Mesothelial cell of epicardium (in vitro differentiated cells): ENCODE results near the gene CRHR1. TPM values are rescaled to one million over a fixed set of nuclear protein-coding genes. Genes with fewer than 3 reads are reported as not detected.

ENCODE experiments used
- DNase-seq, 2 experiments: peaks; one replicate each; pipeline ENCODE4 v3.0.0; 2021; ENCODE audit warnings: low spot score in 2 of 2; ENCODE audit not compliant: unreplicated experiment in 2 of 2
- H3K27ac Mint-ChIP-seq: 2 replicates; pipeline ENCODE4 v1.8.0; 2021; ENCODE audit warnings: mixed read lengths
- H3K27me3 Mint-ChIP-seq: 2 replicates; pipeline ENCODE4 v1.8.0; 2021; ENCODE audit warnings: low read depth, mixed read lengths
- H3K36me3 Mint-ChIP-seq: 2 replicates; pipeline ENCODE4 v1.8.0; 2021; ENCODE audit warnings: mixed read lengths
- H3K4me1 Mint-ChIP-seq: 2 replicates; pipeline ENCODE4 v1.8.0; 2021; ENCODE audit warnings: mixed read lengths
- H3K4me3 Mint-ChIP-seq: 2 replicates; pipeline ENCODE4 v1.8.0; 2021; ENCODE audit warnings: mild to moderate bottlenecking, moderate library complexity, mixed read lengths
- H3K9me3 Mint-ChIP-seq: 2 replicates; pipeline ENCODE4 v1.8.0; 2021; ENCODE audit warnings: mixed read lengths
- total RNA-seq: library from RNA; stranded (reverse); gene quantifications from 3 replicates; pipeline ENCODE4 v1.2.1, GENCODE V29; 2021
- TF ChIP-seq, protein P1 (sequence below): fragments of 200-600 bp; sonication (generic); IDR thresholded peaks from one replicate; pipeline ENCODE4 v1.5.0; 2021; ENCODE audit warnings: antibody characterized with exemption; ENCODE audit not compliant: unreplicated experiment

The CRHR1 gene
- total RNA-seq, 1 donor from 2014 or later, result 0.36 TPM

DNA sequence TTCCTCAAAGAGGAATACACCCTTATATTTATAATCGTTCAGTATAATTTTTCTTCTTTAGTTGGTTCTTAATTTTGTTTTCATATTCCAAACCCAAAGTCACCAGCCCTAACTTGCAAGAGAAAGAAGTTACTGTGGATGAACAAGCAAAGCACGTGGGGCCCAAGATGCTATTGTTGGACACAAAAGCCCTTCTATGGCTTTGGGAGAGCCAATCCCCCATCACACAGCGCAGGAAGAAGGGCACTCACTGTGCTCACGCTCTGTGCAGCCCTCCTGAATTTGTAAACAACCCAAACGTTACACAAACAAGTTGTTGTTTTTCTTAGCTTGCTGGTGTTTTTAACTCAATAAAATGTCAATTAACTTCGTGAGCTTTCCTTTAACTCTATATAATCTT lies 83.1 kb downstream of the CRHR1 start:
- TF ChIP-seq, protein P1, sequence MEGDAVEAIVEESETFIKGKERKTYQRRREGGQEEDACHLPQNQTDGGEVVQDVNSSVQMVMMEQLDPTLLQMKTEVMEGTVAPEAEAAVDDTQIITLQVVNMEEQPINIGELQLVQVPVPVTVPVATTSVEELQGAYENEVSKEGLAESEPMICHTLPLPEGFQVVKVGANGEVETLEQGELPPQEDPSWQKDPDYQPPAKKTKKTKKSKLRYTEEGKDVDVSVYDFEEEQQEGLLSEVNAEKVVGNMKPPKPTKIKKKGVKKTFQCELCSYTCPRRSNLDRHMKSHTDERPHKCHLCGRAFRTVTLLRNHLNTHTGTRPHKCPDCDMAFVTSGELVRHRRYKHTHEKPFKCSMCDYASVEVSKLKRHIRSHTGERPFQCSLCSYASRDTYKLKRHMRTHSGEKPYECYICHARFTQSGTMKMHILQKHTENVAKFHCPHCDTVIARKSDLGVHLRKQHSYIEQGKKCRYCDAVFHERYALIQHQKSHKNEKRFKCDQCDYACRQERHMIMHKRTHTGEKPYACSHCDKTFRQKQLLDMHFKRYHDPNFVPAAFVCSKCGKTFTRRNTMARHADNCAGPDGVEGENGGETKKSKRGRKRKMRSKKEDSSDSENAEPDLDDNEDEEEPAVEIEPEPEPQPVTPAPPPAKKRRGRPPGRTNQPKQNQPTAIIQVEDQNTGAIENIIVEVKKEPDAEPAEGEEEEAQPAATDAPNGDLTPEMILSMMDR, result no peak
- peaks cover 4% of the 10 kb centered on the region for H3K4me1 Mint-ChIP-seq
- no peak overlapping the region for H3K27ac Mint-ChIP-seq
- peaks cover 48% of the 10 kb centered on the region for H3K27me3 Mint-ChIP-seq
- H3K36me3 Mint-ChIP-seq, result no peaks in the 10 kb centered on the region
- no peak overlapping the region for H3K4me3 Mint-ChIP-seq
- DNase-seq, result no peak
- H3K9me3 Mint-ChIP-seq, result no peaks in the 10 kb centered on the region

DNA sequence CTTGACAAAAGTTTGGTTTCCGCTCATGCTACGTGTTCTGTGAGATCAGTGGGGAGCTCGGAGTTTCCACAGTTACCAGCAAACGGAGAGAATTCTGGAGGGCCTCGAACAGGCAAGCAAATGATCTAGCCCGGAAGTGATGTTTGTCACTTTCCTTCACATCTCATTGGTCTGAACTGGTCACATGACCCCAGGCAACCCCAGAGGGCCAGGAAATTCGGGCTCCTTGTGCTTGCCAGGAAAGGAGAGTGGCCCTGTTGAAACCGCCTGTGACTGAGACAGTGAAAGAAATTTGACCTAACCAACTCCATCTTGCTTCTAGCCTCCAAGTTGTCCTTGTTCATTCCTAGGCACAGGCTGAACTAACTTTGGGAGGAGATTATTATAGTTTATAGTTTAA lies 83.6 kb downstream of the CRHR1 start:
- H3K4me1 Mint-ChIP-seq, result peaks cover 4% of the 10 kb centered on the region
- TF ChIP-seq, protein P1, result no peak

DNA sequence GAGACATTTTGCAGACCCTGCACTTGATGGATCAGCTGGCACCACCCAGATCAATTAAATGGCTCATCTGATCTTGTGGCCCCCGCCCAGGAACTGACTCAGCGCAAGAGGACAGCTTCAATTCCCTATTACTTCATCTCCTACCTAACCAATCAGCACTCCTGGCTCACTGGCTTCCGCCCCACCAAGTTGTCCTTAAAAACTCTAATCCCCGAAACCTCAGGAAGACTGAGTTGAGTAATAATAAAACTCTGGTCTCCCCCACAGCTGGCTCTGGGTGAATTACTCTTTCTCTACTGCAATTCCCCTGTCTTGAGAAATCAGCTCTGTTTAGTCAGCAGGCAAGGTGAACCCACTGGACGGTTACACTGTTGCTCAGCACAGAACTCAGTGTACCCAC lies 84.2 kb downstream of the CRHR1 start:
- Mint-ChIP-seq H3K9me3 (no peaks in the 10 kb centered on the region), H3K4me3 (no peak overlapping the region), H3K27me3 (peaks cover 38% of the 10 kb centered on the region), H3K4me1 (peaks cover 4% of the 10 kb centered on the region), H3K27ac (no peak overlapping the region), H3K36me3 (no peaks in the 10 kb centered on the region)
- TF ChIP-seq, protein P1, result no peak
- no peak for DNase-seq

More for the DNA sequence above, 83.6 kb downstream of the CRHR1 start:
- no peak overlapping the region for H3K27ac Mint-ChIP-seq
- no peak overlapping the region for H3K4me3 Mint-ChIP-seq
- peaks cover 44% of the 10 kb centered on the region for H3K27me3 Mint-ChIP-seq
- no peak for DNase-seq
- H3K9me3 Mint-ChIP-seq, result no peaks in the 10 kb centered on the region
- no peaks in the 10 kb centered on the region for H3K36me3 Mint-ChIP-seq

DNA sequence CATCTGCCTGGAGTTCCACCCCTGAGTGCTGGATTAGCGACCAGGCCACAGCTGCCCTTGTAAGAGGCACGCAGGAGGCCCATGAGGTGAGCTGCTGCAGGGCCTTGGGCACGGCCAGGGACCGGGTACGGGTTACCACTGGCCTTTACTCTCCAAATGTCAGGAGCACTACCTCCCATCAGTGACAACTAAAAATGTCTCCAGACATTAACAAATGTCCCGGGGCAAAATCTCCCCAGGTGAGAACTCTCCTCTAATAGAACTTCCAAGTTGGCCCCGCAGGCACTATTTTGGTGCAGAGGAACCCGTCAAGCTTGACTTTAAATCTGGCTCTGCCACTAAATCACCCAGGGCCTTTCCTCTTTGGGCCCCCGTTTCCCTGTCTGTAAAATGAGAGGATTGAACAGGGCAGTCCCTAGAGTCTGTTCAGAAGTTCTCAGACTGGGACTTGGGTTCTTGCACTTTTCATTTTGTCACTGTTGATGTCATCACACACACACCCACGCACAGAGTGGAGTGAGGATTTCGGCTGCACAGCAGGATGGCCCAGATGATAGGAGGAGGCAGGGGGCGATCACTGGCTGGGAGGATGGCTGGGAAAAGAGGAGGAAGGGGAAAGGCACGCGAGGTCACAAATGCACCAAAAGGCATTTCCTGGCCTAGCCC lies 85.7 kb downstream of the CRHR1 start:
- Mint-ChIP-seq H3K27ac (no peak overlapping the region), H3K4me1 (peaks cover 8% of the 10 kb centered on the region), H3K27me3 (peaks cover 24% of the 10 kb centered on the region), H3K4me3 (no peak overlapping the region), H3K36me3 (no peaks in the 10 kb centered on the region), H3K9me3 (no peaks in the 10 kb centered on the region)
- TF ChIP-seq, protein P1, result no peak
- DNase-seq, result no peak

DNA sequence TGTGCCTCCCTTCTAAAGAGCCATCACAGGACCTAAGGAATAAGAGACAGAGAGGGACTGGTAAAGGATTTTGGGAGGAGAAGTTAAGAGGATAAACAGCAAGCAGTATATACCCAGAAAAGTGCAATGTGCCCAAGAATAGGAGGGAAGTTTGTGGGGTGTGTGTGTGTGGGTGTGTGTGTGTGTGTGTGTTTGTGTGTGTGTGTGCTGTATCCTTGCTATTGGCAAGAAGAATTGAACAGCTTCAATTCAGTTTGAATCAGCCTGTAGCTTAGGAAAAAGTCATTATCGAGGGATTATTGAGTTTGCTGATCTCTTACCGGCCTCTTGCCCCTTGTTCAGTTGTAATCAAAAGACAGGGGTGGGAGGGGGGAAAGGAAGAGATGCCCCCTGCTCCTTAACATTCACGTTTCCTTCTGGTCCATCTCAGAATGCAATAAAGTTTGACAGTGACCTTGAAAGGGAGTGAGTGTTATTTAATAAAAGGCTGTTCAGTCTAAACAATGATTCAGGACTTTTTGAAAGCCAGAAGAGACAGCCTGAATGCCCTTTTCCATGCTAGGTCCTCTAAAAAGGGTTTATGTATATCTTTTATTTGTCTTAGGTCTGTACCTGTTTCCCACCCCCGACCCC lies 86.3 kb downstream of the CRHR1 start:
- Mint-ChIP-seq H3K36me3 (no peaks in the 10 kb centered on the region), H3K4me1 (peaks cover 8% of the 10 kb centered on the region), H3K27me3 (peaks cover 18% of the 10 kb centered on the region), H3K4me3 (no peak overlapping the region), H3K9me3 (no peaks in the 10 kb centered on the region), H3K27ac (no peak overlapping the region)
- TF ChIP-seq, protein P1, result no peak
- DNase-seq, result no peak
